Measurements from ENCODE around the gene KRTAP10-1. TPM values are rescaled to one million over a fixed set of nuclear protein-coding genes. Genes with fewer than 3 reads are reported as not detected.

KRTAP10-1 gene
- polyA plus RNA-seq, 2 of the 4 experiments (the other 2 are of a cell fraction): not detected

DNA sequence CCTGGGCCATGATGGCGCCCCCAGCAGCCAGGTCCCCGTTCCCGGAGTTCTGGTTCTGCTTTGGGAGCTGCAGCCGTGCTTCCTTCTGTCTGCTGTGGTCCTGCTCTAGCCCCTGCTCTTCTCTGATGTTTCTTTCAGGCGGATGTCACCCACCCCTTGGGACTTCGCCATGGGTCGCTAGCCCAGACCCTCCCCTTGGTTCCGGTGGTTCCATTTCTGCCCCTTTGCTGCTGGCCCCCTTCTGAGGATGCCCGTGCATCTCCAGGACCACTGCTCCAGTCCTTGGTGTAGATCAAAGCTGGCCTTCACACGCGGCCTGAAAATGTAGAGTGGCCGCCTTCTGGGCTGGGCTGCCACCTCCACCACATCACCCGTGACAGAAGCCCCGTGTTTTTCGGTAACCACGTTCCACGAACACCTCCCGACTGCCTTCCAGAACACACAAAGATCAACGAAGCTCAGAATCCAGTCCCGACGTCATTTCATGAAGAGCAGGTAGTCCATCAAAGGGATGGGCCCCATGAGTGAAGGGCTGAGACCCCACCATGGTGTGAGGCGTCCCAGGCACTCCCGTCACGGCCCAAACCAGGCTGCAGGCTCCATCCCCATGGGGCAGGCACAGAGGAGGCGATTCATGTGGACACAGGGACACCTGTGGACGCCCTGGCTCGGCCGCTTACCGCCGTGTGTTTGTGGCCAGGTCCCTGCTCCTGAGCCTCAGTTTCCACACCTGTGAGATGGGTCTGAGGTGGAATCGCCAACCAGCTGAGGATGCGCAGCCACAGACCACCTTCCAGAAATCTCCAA, 24.4 kb downstream of the KRTAP10-1 start (continued):
- TF ChIP-seq E2F6 (IDR thresholded peaks at IDR 0.05; ENCODE audit: borderline replicate concordance, low read depth): no peak
- no peak for TF ChIP-seq MYC (IDR thresholded peaks at IDR 0.05; ENCODE audit: borderline replicate concordance, low read length)
- TF ChIP-seq KDM1A (IDR thresholded peaks at IDR 0.05; ENCODE audit: low read depth): no peak
- TF ChIP-seq GATA3 (IDR thresholded peaks at IDR 0.05; ENCODE audit: borderline replicate concordance): no peak
- TF ChIP-seq CEBPB (IDR thresholded peaks at IDR 0.05): no peak
- TF ChIP-seq EP300 (IDR thresholded peaks at IDR 0.05): no peak
- TF ChIP-seq HOXA7 (CRISPR knock-in tag; IDR thresholded peaks at IDR 0.05): no peak
- TF ChIP-seq CBX2 (IDR thresholded peaks at IDR 0.05; ENCODE audit: borderline replicate concordance, low read depth): no peak
- TF ChIP-seq HOXB13 (CRISPR knock-in tag; IDR thresholded peaks at IDR 0.05; ENCODE audit: low read depth): no peak

- no peaks in the 10 kb centered on the region for H3K4me1 ChIP-seq
- CTCF ChIA-PET: interaction anchor here (0.9 to 1.0 kb wide), 2 partner anchors 9 to 279 kb away, joined by 3 to 4 read pairs; no protein-coding TSS in a partner anchor
- FAIRE-seq (no peak), ATAC-seq (no peak), DNase-seq (ENCODE audit: low read depth in 1 of 2, low spot score in 1 of 2) (no peak)
- POLR2A ChIA-PET: no interaction called here
- H3K9me3 ChIP-seq: no peaks in the 10 kb centered on the region
- no peak for TF ChIP-seq RAD21 (conservative IDR thresholded peaks at IDR 0.05 in 1 of 2, IDR thresholded peaks at IDR 0.05 in 1 of 2)
- no peak for TF ChIP-seq FOSL2 (IDR thresholded peaks at IDR 0.05)
- TF ChIP-seq FOSL2 (CRISPR knock-in tag; IDR thresholded peaks at IDR 0.05): no peak
- no peak for TF ChIP-seq GATA3 (IDR thresholded peaks at IDR 0.05; ENCODE audit: borderline replicate concordance)
- no peak for TF ChIP-seq POLR2A (IDR thresholded peaks at IDR 0.05; ENCODE audit: low read length)
- no peak for TF ChIP-seq TFCP2L1 (CRISPR knock-in tag; IDR thresholded peaks at IDR 0.05)
- TF ChIP-seq BCL3 (IDR thresholded peaks at IDR 0.05): no peak
- TF ChIP-seq EHF (CRISPR knock-in tag; IDR thresholded peaks at IDR 0.05): no peak
- no peak for TF ChIP-seq EHMT2 (IDR thresholded peaks at IDR 0.05; ENCODE audit: low read depth)
- TF ChIP-seq SMC3 (IDR thresholded peaks at IDR 0.05): no peak
- no peak for TF ChIP-seq BHLHE40 (IDR thresholded peaks at IDR 0.05; ENCODE audit: low read depth, low read length)
- TF ChIP-seq HEYL (CRISPR knock-in tag; IDR thresholded peaks at IDR 0.05): no peak
- TF ChIP-seq ATOH8 (CRISPR knock-in tag; IDR thresholded peaks at IDR 0.05; ENCODE audit: low read depth): no peak
- no peak for TF ChIP-seq RNF2 (IDR thresholded peaks at IDR 0.05; ENCODE audit: borderline replicate concordance, low read depth)
- no peak for TF ChIP-seq CHD2 (IDR thresholded peaks at IDR 0.05; ENCODE audit: low read length, partially characterized antibody)
- TF ChIP-seq TP53 (CRISPR knock-in tag; IDR thresholded peaks at IDR 0.05): no peak
- TF ChIP-seq MYC (IDR thresholded peaks at IDR 0.05; ENCODE audit: borderline replicate concordance, low read length): no peak
- TF ChIP-seq HOXA7 (CRISPR knock-in tag; IDR thresholded peaks at IDR 0.05): no peak
- H3K27ac ChIP-seq: no peak overlapping the region
- H3K4me3 ChIP-seq: no peak overlapping the region
- H3K4me2 ChIP-seq: no peak overlapping the region
- 67% methylated on average over 10 of the region's 11 CpGs for WGBS (ENCODE audit: missing lambda C conversion rate)
These were observed 25.1 kb downstream of the KRTAP10-1 start for GRCh38 chr21:44514746-44515358.

Data from A549 (cell line).